GM18861 (cell line): ENCODE measurements around the gene ANP32E.
"Not testable (repeated sequence)": the region's sequence is repeated elsewhere in the genome, so short reads cannot be mapped to it uniquely, and the experiment has no call there.

Experiments used
- ATAC-seq: cut with Tn5 transposase; IDR thresholded peaks from one replicate; pipeline ENCODE4 v1.9.1; 2021; ENCODE audit not compliant: unreplicated experiment

The ANP32E gene

DNA sequence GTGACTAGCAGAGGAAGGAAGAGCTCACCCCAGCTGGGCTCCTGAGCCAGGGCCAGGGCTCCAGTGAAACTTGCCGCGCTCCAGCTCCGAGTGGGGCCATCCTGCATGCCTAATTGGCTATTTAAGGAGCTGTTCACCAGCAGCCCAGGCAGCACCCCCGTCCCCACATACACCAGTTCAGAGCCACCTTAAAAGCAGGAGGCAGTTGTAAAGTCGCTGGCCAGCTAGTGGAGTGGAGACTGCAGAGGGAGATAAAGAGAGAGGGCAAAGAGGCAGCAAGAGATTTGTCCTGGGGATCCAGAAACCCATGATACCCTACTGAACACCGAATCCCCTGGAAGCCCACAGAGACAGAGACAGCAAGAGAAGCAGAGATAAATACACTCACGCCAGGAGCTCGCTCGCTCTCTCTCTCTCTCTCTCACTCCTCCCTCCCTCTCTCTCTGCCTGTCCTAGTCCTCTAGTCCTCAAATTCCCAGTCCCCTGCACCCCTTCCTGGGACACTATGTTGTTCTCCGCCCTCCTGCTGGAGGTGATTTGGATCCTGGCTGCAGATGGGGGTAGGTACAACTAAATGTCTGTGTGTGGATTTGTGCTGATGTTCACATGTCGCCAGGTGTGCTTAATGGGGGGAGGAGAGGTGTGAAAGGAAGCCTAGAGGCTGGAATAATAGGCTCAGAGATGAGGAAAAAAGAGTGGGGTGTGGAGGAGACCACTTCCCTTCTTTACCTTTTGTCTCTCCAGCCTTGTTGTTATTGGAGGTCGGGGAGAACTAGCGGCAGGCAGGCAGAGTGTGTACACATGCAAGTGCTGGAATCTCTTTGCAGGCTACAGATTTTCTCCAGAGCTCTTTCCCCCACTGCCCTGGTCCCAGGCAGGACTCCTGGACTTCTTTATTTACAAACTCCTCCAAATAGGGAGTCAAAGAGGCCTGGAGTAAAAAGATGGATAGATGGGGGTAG is 22.0 kb upstream of the ANP32E start, which contains the start of gene CA14:
Gene CA14, plus strand, starts transcription at position 151 of the 962 bp plus-strand sequence. Its CDS starts 355 bp downstream, at position 506.
- no peak for ATAC-seq

DNA sequence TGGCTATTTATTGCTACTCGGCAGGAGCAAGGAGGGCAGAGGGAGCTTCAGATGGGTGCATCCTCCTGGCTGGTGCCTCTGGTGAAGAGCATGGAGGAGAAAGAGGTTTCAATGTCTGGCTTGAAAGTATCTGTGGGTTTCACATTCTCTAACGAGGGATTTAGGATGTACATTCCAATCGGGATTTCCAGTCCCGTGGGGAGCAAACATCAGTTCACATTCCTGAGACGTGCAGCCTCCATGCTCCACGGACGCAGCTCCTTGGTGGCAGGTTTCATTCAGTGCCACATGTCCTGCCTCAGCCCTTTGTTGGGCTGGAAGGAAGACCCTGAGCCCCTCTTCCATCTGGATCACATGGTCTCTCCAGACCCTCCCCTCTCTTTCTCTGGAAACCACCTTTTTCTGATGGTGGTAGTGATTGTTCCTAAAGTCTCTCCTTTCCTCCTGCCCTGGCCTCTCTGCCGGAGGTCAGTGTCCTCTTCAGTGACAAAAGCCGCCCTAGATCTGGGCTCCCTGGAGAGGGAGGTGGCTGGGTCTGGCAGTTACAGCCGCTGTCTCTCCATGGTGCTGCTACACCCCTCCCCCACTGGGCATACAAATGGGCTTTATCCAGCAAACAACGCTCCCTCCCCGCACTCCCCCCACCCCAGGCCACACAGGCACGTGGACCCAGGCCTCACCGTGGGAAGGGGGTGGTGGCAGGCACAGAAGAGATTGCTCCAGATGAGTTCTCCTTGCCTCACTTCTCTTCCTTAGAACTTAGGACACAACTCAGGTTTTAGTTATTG is 20.8 kb upstream of the ANP32E start:
- no peak for ATAC-seq

DNA sequence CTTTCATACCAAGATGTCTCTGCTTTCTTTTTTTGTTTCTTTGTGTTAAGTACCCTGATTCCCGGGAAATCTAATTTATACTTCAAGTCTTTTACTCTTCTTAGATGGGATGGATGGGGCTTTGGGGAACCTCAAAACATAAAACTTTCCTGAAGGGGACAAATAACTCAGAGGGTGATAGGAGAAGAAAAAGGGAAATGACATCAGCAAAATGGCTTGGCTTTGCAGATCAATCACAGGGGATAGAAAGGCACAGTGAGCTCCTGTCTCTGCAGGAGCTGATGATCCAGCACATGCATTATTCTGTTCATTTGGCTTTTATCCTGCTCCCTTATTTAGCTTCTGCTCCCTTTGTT is 20.3 kb upstream of the ANP32E start:
- ATAC-seq, result no peak

DNA sequence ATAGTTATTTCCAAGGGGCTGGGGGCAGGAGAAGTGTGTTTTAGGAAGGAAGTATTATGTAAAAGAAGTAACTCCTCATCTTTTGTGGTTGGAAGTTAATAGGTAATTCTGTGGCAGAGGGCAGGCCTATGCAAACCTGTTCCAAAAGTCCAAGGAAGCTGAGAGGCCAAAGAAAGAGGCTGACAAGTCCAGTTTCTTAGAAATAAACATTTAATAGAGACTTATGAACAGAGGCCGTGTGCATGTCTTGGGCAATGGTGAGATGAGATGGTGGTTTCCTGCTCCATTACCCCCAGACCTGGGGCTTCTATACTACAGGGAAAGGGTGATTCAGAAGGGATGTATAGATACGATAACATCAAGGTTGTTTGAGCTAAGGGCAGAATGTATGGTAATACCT is 14.0 kb upstream of the ANP32E start:
- no peak for ATAC-seq

DNA sequence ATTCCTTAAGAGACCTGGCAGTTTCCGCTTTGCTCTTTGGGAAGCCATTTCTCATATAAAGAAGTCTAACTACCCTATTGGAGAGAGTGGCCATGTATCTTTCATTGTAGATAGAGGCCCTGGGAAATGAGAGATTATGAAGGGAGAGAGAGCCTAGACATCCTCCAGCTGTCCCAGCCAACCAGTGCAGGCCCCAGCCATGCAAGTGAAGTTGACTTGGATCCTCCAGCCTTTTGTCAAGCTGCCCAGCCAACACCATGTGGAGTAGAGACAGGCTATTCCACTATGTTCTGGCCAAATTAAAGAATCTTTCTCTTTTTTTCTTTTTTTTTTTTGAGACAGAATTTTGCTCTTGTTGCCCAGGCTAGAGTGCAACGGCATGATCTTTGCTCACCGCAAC is 7.1 kb upstream of the ANP32E start:
- no peak for ATAC-seq

DNA sequence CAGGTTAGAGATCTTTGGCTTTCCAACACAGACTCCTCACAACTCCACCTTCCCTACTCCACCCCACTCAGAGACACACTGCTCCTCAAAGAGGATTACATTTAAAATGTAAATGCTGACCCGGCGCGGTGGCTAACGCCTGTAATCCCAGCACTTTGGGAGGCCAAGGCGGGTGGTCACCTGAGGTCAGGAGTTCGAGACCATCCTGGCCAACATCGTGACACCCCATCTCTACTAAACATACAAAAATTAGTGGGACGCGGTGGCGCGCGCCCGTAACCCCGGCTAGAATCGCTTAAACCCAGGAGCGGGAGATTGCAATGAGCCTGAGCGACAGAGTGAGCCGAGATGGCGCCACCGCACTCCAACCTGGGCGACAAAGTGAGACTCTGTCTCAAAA is 1.8 kb upstream of the ANP32E start:
- no peak for ATAC-seq

DNA sequence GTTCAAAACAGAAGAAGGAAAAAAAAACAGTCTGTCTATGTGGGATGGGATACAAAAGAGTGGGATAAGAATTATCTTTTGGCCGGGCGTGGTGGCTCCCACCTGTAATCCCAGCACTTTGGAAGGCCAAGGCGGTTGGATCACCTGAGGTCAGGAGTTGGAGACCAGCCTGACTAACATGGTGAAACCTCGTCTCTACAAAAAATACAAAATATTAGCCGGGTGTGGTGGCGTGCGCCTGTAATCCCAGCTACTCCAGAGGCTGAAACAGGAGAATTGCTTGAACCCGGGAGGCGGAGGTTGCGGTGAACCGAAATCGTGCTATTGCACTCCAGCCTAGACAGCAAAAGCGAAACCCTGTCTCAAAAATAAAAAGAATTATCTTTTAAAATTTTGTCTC is 1.3 kb upstream of the ANP32E start:
- ATAC-seq, result not testable (repeated sequence)

DNA sequence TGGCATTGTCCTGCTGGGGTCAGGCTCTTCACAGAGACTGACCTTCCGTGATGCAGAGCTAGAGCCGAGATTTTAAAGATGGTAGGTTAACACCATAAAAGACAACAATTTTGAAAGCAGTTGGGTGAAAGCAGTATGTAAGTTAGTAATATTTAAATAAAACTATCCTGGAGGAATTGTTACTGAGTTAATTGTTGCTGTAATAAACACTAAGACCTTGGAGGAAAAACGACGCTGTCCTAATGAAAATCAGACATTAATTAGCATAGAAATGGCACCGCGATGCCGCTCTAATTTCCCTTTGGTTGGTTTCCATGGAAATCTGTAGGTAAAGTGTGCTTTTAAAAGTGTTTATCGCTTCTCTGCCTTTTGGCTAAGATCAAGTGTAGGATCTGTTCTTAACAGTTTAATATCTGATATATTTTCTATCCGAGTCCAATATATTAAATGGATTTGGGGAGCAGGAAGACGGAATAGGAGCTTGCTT is 745 bp upstream of the ANP32E start:
- no peak for ATAC-seq

DNA sequence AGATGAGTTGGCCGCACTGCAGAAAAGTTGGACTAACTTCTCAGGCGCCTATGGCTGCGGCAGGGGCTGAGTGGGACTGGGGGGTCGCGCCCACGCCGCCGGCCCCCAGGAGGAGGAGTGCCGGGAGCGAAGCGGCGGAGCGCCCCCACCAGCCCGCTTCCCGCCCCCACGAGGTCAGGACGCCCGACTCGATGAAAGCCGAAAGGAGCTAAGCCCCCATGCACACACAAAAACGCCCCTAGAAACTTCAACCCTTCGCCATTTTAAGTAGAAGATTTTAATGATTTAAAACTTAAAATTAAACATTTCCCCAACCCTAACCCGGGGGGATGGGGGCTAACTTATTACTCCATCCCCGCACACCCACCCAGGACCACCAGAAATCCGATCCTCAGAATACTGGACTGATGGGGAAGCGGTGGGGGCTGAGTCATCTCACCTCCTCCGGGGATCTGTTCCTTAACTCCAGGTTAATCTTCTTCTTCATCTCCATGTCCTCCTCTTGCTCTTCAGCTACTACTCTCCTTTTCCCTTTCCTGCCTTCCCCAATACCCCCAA is 539 bp downstream of the ANP32E start:
- ATAC-seq, result no peak

DNA sequence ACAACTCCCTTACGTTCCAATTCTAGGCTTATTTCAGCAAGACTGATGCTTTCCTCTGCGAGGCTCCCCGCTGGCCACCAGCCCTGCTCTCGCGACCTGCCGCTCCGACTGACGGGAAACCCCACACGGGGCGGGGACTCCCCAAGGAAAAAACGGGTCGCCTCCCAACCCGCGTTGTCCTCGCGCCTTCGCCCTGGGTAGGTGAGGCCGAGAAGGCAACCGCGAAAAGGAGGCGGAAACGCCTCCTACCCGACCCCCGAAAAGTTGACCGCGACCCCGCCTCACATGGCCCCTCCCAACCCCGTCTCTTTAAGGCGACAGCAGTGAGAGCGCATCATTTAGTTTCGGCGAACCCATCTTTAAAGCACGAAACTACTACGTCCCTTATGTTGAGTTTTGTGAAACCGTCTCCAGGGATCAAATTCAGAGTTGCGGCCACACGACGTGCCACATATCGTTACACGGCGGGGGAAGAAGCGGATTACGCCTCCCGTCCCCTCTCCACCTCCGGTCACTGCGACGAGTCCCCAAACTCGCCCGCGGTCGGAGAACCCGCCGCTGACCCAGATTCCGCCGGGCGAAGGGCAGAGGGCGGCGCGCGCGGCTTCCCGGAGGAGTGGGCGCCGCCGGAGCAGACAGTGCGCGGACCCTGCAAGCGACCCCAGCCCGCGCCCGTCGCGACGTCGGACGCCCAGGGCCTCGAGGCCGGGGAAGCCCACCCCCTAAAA is 1.2 kb downstream of the ANP32E start:
- ATAC-seq, result peak; percentile 37

DNA sequence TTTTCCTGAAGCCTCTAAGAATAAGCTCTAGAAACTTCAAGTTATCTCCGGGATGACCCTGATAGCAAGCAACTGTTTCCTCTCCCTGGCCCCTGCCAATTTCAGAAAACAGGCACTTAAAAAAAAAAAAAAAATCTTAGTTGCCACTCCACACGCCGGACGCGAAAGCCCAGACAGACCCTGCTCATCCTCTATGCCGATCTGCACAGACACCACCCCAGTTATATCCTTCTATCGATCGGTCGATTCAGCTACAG is 1.7 kb downstream of the ANP32E start:
- no peak for ATAC-seq

DNA sequence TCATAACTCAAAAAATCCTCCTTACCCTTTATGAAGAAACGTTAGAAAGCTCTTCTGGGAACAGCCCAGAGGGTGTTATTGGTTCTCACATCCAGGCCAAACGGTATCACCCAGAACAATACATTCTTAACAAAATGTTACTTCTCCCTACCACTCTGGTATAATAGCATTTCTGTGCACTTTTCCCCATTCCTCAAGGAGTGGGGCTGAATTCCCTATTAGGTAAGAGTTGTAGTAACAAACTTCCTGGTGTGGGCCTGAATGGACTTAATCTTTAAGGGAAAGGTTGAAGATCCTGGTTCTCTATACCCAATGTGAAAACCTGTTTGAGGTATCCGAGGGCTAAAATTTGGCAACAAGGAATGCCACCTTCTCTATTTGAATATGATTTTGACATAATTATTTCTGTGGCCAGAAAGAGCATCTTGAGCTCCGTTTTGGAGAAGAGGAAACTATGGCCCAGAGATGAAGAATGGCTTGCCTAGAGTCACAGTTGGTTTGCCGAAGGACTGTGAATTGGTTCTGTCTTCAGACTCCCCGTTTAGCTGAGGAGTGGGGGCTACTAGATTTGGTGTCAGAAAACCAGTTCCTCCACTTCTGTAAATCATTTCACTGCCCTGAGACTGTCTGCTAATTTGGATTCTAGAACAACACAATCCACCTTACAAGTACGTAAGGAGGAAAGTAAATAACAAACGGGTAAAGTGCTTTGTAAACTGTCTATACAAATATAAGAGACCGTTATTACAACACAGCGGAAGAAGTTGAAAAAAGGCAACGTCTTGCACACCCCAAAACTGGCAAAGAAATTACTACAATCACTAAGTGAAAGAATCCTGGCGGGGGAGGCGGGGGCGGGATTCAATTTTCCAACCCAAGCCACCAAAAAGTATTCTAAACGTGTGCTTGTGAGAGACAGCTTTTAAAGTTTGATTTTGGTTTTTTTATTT is 2.3 kb downstream of the ANP32E start:
- ATAC-seq, result no peak

DNA sequence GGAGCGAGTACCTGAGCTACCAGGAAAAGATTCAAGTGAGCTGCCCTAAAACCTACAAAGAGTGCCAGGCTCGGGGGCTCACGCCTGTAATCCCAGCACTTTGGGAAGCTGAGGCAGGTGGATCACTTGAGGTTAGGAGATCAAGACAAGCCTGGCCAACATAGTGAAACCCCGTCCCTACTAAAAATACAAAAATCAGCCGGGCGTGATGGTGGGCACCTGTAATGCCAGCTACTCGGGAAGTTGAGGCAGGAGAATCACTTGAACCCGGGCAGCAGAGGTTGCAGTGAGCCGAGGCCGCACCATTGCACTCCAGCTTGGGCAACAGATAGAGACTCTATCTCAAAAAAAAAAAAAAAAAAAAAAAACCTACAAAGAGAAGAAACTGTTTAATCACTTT is 3.0 kb downstream of the ANP32E start:
- not testable (repeated sequence) for ATAC-seq

DNA sequence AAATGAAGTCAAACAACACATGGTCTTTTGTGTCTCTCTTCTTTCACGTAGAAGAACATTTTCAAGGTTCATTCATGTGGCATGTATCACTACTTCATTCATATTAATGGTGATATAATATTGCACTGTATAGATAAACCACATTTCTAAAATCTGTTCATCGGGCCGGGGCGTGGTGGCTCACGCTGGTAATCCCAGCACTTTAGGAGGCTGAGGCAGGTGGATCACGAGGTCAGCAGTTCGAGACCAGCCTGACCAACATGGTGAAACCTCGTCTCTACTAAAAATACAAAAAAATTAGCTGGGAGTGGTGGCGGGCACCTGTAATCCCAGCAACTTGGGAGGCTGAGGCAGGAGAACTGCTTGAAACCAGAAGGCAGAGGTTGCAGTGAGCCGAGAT is 7.7 kb downstream of the ANP32E start:
- not testable (repeated sequence) for ATAC-seq

DNA sequence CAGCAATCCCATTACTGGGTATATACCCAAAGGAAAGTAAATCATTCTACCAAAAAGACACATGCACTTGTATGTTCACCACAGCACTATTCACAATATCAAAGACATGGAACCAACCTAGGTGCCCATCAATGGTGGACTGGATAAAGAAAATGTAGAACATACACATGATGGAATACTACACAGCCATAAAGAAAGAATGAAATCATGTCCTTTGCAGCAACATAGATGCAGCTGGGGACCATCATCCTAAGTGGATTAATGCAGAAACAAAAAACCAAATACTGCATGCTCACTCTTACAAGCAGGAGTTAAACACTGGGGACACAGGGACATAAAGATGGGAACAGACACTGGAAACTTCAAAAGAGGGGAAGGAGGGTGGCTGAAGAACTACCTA is 8.7 kb downstream of the ANP32E start:
- no peak for ATAC-seq

DNA sequence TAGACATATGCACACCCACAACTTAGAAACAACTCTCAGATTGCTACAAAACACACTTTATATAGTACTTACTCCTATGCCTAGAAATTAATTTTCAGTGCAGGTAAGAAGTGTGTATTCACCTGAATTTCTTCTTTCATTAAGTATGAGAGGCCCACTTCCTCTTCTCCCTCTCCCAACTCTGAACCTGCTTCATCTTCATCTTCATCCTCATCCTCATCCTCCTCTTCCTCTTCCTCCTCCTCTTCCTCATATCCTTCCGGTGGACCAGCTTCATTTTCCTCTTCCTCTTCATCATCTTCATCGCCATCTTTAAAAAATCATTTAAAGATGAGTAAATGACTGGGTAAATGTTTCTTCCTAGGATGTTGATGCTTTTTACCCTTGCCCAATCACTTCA is 9.4 kb downstream of the ANP32E start:
- ATAC-seq, result no peak

DNA sequence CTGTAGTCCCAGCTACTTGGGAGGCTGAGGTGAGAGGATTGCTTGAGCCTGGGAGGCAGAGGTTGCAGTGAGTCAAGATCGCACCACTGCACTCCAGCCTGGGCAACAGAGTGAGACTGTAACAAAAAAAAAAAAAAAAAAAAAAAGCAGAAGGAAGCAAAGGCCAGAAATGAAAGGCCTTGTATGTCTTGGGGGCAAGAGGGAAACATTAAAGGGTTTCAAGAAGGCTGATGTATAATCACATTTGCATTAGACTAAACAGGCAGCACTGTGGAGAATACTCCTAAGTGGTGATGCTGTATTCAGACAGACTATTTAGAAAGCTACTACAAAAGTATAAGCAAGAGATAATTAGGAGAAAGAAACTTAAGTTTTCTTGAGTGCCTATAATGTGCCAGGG is 10.4 kb downstream of the ANP32E start:
- no peak for ATAC-seq

DNA sequence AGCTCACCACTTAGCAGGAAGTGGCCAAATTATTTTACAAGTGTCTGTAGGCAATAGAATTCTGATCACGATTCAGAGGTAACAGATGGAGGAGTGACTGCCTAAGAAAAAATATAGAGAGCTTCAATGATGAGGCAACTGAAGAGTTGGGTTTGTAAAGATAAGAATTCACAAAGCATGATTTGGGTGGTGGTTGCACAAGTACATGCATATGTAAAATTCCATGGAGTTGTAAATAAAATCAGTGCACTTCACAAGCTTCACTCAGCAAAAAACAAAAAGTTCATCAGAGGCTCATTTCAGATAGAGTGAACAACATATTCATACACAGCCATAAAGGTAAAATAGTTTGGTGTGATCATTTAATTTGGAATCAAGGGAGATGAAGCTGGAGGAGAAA is 10.9 kb downstream of the ANP32E start:
- ATAC-seq, result no peak

DNA sequence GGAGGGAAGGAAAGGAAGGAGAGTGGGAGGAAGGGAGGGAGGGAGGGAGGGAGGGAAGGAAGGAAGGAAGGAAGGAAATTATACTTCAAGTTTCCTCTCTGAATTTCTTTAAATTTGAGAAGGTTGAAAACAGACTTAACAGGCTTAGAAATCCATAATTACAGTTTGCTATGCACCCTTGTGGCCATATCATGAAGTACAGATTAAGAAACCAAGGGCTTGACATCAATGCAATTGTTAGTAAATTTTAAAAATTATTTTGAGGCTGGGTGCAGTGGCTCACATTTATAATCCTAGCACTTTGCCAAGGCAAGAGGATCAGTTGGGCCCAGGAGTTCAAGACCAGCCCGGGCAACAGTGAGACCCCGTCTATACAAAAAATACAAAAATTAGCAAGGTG is 14.4 kb downstream of the ANP32E start:
- ATAC-seq, result no peak

DNA sequence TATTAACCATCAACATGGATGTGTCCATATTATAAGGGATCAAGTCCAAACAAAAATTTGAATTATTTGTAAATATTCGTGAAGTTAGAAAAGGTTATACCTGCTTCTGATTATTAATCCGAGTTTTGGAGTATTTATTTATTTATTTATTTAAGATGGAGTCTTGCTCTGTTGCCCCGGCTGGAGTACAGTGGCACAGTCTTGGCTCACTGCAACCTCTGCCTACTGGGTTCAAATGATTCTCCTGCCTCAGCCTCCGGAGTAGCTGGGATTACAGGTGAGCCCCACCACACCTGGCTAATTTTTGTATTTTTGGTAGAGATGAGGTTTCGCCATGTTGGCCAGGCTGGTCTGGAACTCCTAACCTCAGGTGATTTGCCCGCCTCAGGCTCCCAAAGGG is 20.1 kb downstream of the ANP32E start:
- ATAC-seq, result not testable (repeated sequence)
